Neural cell (in vitro differentiated cells): ENCODE results near the gene ACTRT2. TPM values are rescaled to one million over a fixed set of nuclear protein-coding genes. Genes with fewer than 3 reads are reported as not detected.

ENCODE experiments used
- H2AFZ ChIP-seq: fragments of 200-600, 300-800 bp; sonication (generic), shearing (Covaris generic); 2 replicates; pipeline ENCODE4 v1.6.0; 2014; ENCODE audit warnings: low read depth, mild to moderate bottlenecking, antibody characterized with exemption, low read length, moderate library complexity
- H3F3A ChIP-seq: fragments of 200-600 bp; shearing (Covaris generic); 2 replicates; pipeline ENCODE4 v1.6.1; 2016; ENCODE audit warnings: mild to moderate bottlenecking, moderate library complexity, mixed read lengths, antibody characterized with exemption, low read length; ENCODE audit not compliant: insufficient read depth, poor library complexity, severe bottlenecking
- H3K27ac ChIP-seq: fragments of 200-600, 300-800 bp; sonication (generic), shearing (Covaris generic); 2 replicates; pipeline ENCODE4 v1.5.1; 2014; ENCODE audit warnings: mild to moderate bottlenecking, low read length, moderate library complexity
- H3K27me3 ChIP-seq: fragments of 300-800, 200-600 bp; sonication (generic), shearing (Covaris generic); 2 replicates; pipeline ENCODE4 v1.6.0; 2014; ENCODE audit warnings: mild to moderate bottlenecking, low read depth, low read length, moderate library complexity; ENCODE audit not compliant: insufficient read depth
- H3K36me3 ChIP-seq: fragments of 300-800, 200-600 bp; sonication (generic), shearing (Covaris generic); 2 replicates; pipeline ENCODE4 v1.5.1; 2014; ENCODE audit warnings: mild to moderate bottlenecking, antibody characterized with exemption, low read length, moderate library complexity; ENCODE audit not compliant: insufficient read depth
- H3K4me2 ChIP-seq: fragments of 300-800, 200-600 bp; sonication (generic), shearing (Covaris generic); 2 replicates; pipeline ENCODE4 v1.6.0; 2014; ENCODE audit warnings: mild to moderate bottlenecking, low read length
- H3K4me3 ChIP-seq: fragments of 300-800, 200-600 bp; sonication (generic), shearing (Covaris generic); 2 replicates; pipeline ENCODE4 v1.5.1; 2014; ENCODE audit warnings: mild to moderate bottlenecking, low read length, moderate library complexity
- H3K79me2 ChIP-seq: fragments of 200-600 bp; shearing (Covaris generic); replicated peaks from 2 replicates; pipeline ENCODE4 v1.6.0; 2014; ENCODE audit warnings: mild to moderate bottlenecking, low read length, moderate library complexity; ENCODE audit not compliant: insufficient read depth
- H3K9ac ChIP-seq: fragments of 300-800, 200-600 bp; sonication (generic), shearing (Covaris generic); 2 replicates; pipeline ENCODE4 v1.6.1; 2016; ENCODE audit warnings: mild to moderate bottlenecking, low read length, mixed read lengths
- H3K9me2 ChIP-seq: fragments of 200-600 bp; shearing (Covaris generic); 2 replicates; pipeline ENCODE4 v1.6.1; 2016; ENCODE audit warnings: mild to moderate bottlenecking, low read length, mixed read lengths; ENCODE audit not compliant: insufficient read depth
- H3K9me3 ChIP-seq: fragments of 200-600, 300-800 bp; sonication (generic), shearing (Covaris generic); 2 replicates; pipeline ENCODE4 v1.6.1; 2016; ENCODE audit warnings: mild to moderate bottlenecking, mixed run types, low read length, moderate library complexity, mixed read lengths
- H4K20me1 ChIP-seq: fragments of 200-600 bp; shearing (Covaris generic); 2 replicates; pipeline ENCODE4 v1.6.1; 2016; ENCODE audit warnings: mild to moderate bottlenecking, mixed run types; ENCODE audit not compliant: insufficient read depth
- CTCF ChIP-seq: fragments of 450-650 bp; IDR thresholded peaks from 2 replicates; pipeline ENCODE4 v1.5.1; 2014; ENCODE audit warnings: antibody characterized with exemption, mild to moderate bottlenecking, moderate library complexity; ENCODE audit not compliant: poor library complexity, severe bottlenecking
- EP300 ChIP-seq: fragments of 450-650 bp; conservative IDR thresholded peaks from 2 replicates; pipeline ENCODE4 v1.6.1; 2014; ENCODE audit warnings: antibody characterized with exemption, mild to moderate bottlenecking, moderate library complexity; ENCODE audit not compliant: poor library complexity, severe bottlenecking
- MXI1 ChIP-seq: fragments of 450-650 bp; conservative IDR thresholded peaks from 2 replicates; pipeline ENCODE4 v1.6.1; 2014; ENCODE audit warnings: antibody characterized with exemption, mild to moderate bottlenecking; ENCODE audit not compliant: poor library complexity, severe bottlenecking
- POLR2AphosphoS5 ChIP-seq: IDR thresholded peaks from 2 replicates; pipeline ENCODE4 v1.6.1; 2012
- RAD21 ChIP-seq: fragments of 450-650 bp; conservative IDR thresholded peaks from 2 replicates; pipeline ENCODE4 v1.6.1; 2014; ENCODE audit warnings: antibody characterized with exemption, mild to moderate bottlenecking, moderate library complexity
- REST ChIP-seq: IDR thresholded peaks from 2 replicates; pipeline ENCODE4 v1.6.1; 2012; ENCODE audit warnings: borderline replicate concordance
- SMC3 ChIP-seq: fragments of 450-650 bp; conservative IDR thresholded peaks from 2 replicates; pipeline ENCODE4 v1.6.1; 2014; ENCODE audit warnings: antibody characterized with exemption, mild to moderate bottlenecking, moderate library complexity; ENCODE audit not compliant: poor library complexity
- TAF1 ChIP-seq: IDR thresholded peaks from 2 replicates; pipeline ENCODE4 v1.6.1; 2012; ENCODE audit warnings: low read depth
- polyA plus RNA-seq: library from polyadenylated mRNA; depleted of rRNA; stranded (reverse); fragments of >200 nt; gene quantifications from 2 replicates; pipeline ENCODE4 v1.2.3, GENCODE V29; 2014

The ACTRT2 gene
- polyA plus RNA-seq, 1 donor from 2014 or later = not detected

DNA sequence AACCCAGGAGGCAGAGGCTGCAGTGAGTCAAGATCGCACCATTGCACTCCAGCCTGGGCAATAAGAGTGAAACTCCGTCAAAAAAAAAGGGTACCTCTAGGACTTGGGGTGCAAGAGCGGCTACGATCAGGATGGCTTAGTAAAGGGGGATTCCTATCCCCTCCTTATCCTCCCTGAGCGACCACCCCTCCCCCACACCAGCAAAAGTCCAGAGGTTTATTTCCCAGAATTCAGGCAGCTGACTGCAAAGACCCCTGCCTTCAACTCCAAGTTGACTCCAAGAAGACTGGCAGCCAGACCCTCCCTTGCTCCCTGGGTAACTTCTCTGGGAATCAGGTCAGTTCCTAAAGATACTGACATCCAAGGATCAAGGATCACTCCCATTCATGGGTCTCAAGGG, 35.4 kb downstream of the ACTRT2 start:
- Histone ChIP-seq H3K4me2 (no peak overlapping the region), H2AFZ (no peak overlapping the region), H3K9ac (no peak overlapping the region), H3K9me2 (no peaks in the 10 kb centered on the region), H3K36me3 (no peaks in the 10 kb centered on the region), H3F3A (no peaks in the 10 kb centered on the region), H3K27ac (no peak overlapping the region), H3K9me3 (peaks cover 3% of the 10 kb centered on the region), H3K27me3 (no peaks in the 10 kb centered on the region), H3K79me2 (no peaks in the 10 kb centered on the region), H3K4me3 (no peak overlapping the region), H4K20me1 (no peaks in the 10 kb centered on the region)
- TF ChIP-seq POLR2AphosphoS5 (no peak), MXI1 (no peak), REST (no peak)

- H3K9me2 ChIP-seq = no peaks in the 10 kb centered on the region
- no peaks in the 10 kb centered on the region for H4K20me1 ChIP-seq
- H3K9me3 ChIP-seq = peaks cover 3% of the 10 kb centered on the region
- TF ChIP-seq REST (no peak), TAF1 (no peak), MXI1 (no peak), SMC3 (no peak), RAD21 (no peak), EP300 (no peak), POLR2AphosphoS5 (no peak), CTCF (no peak)
- H2AFZ ChIP-seq = no peak overlapping the region
- no peak overlapping the region for H3K9ac ChIP-seq
- H3K4me3 ChIP-seq = no peak overlapping the region
- no peaks in the 10 kb centered on the region for H3F3A ChIP-seq
- H3K79me2 ChIP-seq = no peaks in the 10 kb centered on the region
- H3K27ac ChIP-seq = no peak overlapping the region
- no peak overlapping the region for H3K4me2 ChIP-seq
- no peaks in the 10 kb centered on the region for H3K27me3 ChIP-seq
- no peaks in the 10 kb centered on the region for H3K36me3 ChIP-seq
These were observed 37.2 kb downstream of the ACTRT2 start for GRCh38 chr1:3058263-3059030.
